GM10847 (cell line): ENCODE measurements around the gene CARM1.

Experiments used
- POLR2A ChIP-seq: IDR thresholded peaks from 2 replicates; pipeline ENCODE4 v1.6.1; 2011; ENCODE audit not compliant: insufficient read length; ENCODE audit errors: extremely low read depth

The CARM1 gene

GRCh38 chr19:10911579-10912363 is 40.4 kb downstream of the CARM1 start:
- TF ChIP-seq POLR2A, result no peak

- no peak for TF ChIP-seq POLR2A
Observed at GRCh38 chr19:10912619-10913018, 41.3 kb downstream of the CARM1 start.

GRCh38 chr19:10913716-10914340 is 42.5 kb downstream of the CARM1 start:
- no peak for TF ChIP-seq POLR2A

- no peak for TF ChIP-seq POLR2A
Observed at GRCh38 chr19:10915130-10916091, 44.1 kb downstream of the CARM1 start.

GRCh38 chr19:10916602-10917001 is 45.2 kb downstream of the CARM1 start:
- TF ChIP-seq POLR2A, result no peak

GRCh38 chr19:10918359-10918758 is 47.0 kb downstream of the CARM1 start:
- no peak for TF ChIP-seq POLR2A

GRCh38 chr19:10919352-10920287 is 48.3 kb downstream of the CARM1 start:
- TF ChIP-seq POLR2A, result no peak

- no peak for TF ChIP-seq POLR2A
Observed at GRCh38 chr19:10920288-10920655, 48.9 kb downstream of the CARM1 start.

- no peak for TF ChIP-seq POLR2A
Observed at GRCh38 chr19:10920781-10921180, 49.4 kb downstream of the CARM1 start.

GRCh38 chr19:10921199-10921909 is 50.0 kb downstream of the CARM1 start:
- TF ChIP-seq POLR2A, result no peak

GRCh38 chr19:10921910-10922637 is 50.7 kb downstream of the CARM1 start:
- TF ChIP-seq POLR2A, result no peak

- no peak for TF ChIP-seq POLR2A
Observed at GRCh38 chr19:10922638-10923014, 51.3 kb downstream of the CARM1 start.
